Measurements from ENCODE around the gene SDCCAG8.

Gene SDCCAG8

GRCh38 chr1:243394601-243395464, 139.0 kb downstream of the SDCCAG8 start:
- no peak for DNase-seq

GRCh38 chr1:243396424-243396823, 140.6 kb downstream of the SDCCAG8 start:
- no peak for DNase-seq

- no peak for DNase-seq
These were observed 141.0 kb downstream of the SDCCAG8 start for GRCh38 chr1:243396876-243397275.

- no peak for DNase-seq
These were observed 141.9 kb downstream of the SDCCAG8 start for GRCh38 chr1:243397613-243398321.

GRCh38 chr1:243399561-243400155, 143.8 kb downstream of the SDCCAG8 start:
- no peak for DNase-seq

GRCh38 chr1:243402868-243403267, 147.0 kb downstream of the SDCCAG8 start:
- no peak for DNase-seq

GRCh38 chr1:243406424-243406823, 150.6 kb downstream of the SDCCAG8 start:
- no peak for DNase-seq

GRCh38 chr1:243407284-243408018, 151.6 kb downstream of the SDCCAG8 start:
- no peak for DNase-seq

- DNase-seq: no peak
These were observed 152.6 kb downstream of the SDCCAG8 start for GRCh38 chr1:243408479-243408878.

GRCh38 chr1:243409284-243409683, 153.4 kb downstream of the SDCCAG8 start:
- no peak for DNase-seq

GRCh38 chr1:243411472-243411871, 155.6 kb downstream of the SDCCAG8 start:
- no peak for DNase-seq

- DNase-seq: no peak
These were observed 157.8 kb downstream of the SDCCAG8 start for GRCh38 chr1:243413431-243414151.

GRCh38 chr1:243414152-243414494, 158.3 kb downstream of the SDCCAG8 start:
- no peak for DNase-seq

- DNase-seq: no peak
These were observed 160.0 kb downstream of the SDCCAG8 start for GRCh38 chr1:243415663-243416408.

GRCh38 chr1:243416495-243416894, 160.7 kb downstream of the SDCCAG8 start:
- no peak for DNase-seq

- DNase-seq: no peak
These were observed 164.4 kb downstream of the SDCCAG8 start for GRCh38 chr1:243420016-243420945.

GRCh38 chr1:243420946-243421685, 165.3 kb downstream of the SDCCAG8 start:
- DNase-seq: no peak

- DNase-seq: peak; percentile 31 to 49
These were observed 165.9 kb downstream of the SDCCAG8 start for GRCh38 chr1:243421784-243422183.

- no peak for DNase-seq
These were observed 166.5 kb downstream of the SDCCAG8 start for GRCh38 chr1:243422362-243422761.

GRCh38 chr1:243428084-243428483, 172.2 kb downstream of the SDCCAG8 start:
- DNase-seq: no peak
